ENCODE data around the gene CENPT. TPM values are rescaled to one million over a fixed set of nuclear protein-coding genes. Genes with fewer than 3 reads are reported as not detected.

Gene CENPT
- total and polyA plus RNA-seq, 2 donors (not counting 1 experiment from before 2014, with no cell fraction given) = 75.0 to 169 TPM

DNA sequence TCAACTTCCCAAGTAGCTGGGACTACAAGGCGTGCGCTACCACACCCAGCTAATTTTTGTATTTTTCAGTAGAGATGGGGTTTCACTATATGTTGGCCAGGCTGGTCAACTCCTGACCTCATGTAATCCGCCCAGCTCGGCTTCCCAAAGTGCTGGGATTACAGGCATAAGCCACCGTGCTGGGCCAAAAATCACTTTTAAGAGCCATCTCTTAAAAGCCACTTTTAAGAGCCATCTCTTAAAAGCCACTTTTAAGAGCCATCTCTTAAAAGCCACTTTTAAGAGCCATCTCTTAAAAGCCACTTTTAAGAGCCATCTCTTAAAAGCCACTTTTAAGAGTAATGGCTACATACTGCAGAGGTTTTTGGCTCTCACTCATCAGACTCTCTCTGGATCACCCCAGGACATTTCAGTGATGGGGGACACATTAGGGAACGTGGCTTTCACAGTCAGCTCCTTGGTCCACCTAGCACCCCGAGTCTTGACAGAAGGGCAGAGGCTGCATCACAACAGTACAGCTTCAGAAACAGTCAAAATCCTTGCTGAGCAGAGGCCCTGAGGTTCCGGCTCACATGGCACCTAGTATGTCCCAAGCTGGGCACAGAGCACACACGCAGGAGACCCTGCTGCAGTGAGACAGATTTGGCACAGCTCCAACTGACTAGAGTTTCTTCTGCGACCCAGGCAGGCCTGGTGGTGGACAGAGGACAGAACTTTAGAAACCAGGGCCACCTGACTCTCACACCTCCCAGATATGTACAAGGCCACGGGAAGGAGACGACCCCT, 64.7 kb downstream of the CENPT start:
- H2AFZ ChIP-seq (ENCODE audit: insufficient read depth, low read depth, low read length, poor library complexity, severe bottlenecking) = no peak overlapping the region
- no peaks in the 10 kb centered on the region for H3K27me3 ChIP-seq (replicated peaks in 1 of 4; ENCODE audit: control extremely low read depth in 1 of 4, control insufficient read depth in 3 of 4, insufficient read depth in 4 of 4, low read length in 3 of 4)
- H3K79me2 ChIP-seq (ENCODE audit: control insufficient read depth, insufficient read depth, low read length) = peaks cover 95% of the 10 kb centered on the region
- 96% methylated on average over 8 of the region's 12 CpGs for WGBS (ENCODE audit: insufficient coverage)
- H3K4me3 Mint-ChIP-seq = no peak overlapping the region
- H3K27ac ChIP-seq (ENCODE audit: low read length in 2 of 2) = no peak overlapping the region
- DNase-seq (no peak), ATAC-seq (ENCODE audit: low read depth) (no peak)
- TF ChIP-seq, protein P1, sequence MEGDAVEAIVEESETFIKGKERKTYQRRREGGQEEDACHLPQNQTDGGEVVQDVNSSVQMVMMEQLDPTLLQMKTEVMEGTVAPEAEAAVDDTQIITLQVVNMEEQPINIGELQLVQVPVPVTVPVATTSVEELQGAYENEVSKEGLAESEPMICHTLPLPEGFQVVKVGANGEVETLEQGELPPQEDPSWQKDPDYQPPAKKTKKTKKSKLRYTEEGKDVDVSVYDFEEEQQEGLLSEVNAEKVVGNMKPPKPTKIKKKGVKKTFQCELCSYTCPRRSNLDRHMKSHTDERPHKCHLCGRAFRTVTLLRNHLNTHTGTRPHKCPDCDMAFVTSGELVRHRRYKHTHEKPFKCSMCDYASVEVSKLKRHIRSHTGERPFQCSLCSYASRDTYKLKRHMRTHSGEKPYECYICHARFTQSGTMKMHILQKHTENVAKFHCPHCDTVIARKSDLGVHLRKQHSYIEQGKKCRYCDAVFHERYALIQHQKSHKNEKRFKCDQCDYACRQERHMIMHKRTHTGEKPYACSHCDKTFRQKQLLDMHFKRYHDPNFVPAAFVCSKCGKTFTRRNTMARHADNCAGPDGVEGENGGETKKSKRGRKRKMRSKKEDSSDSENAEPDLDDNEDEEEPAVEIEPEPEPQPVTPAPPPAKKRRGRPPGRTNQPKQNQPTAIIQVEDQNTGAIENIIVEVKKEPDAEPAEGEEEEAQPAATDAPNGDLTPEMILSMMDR (IDR thresholded peaks at IDR 0.05) = no peak
- TF ChIP-seq EZH2 (IDR thresholded peaks at IDR 0.05; ENCODE audit: borderline replicate concordance, insufficient read depth, low read depth, low read length, poor library complexity, severe bottlenecking) = no peak
- no peak overlapping the region for H3K4me2 ChIP-seq (replicated peaks; ENCODE audit: low read depth, low read length, poor library complexity, severe bottlenecking)
- peaks cover 40% of the 10 kb centered on the region for H3K4me1 Mint-ChIP-seq
- H3K9me3 Mint-ChIP-seq (ENCODE audit: insufficient read depth) = no peaks in the 10 kb centered on the region
- H3K9me3 ChIP-seq (ENCODE audit: control extremely low read depth in 1 of 3, control insufficient read depth in 2 of 3, insufficient read depth in 1 of 3, low read length in 2 of 3) = no peaks in the 10 kb centered on the region
- CTCF ChIA-PET = interaction anchor here (1.1 to 1.3 kb wide), 3 partner anchors 11 to 34 kb away, joined by 3 to 5 read pairs (median 4); no protein-coding TSS in a partner anchor
- peaks cover 66% of the 10 kb centered on the region for H4K20me1 ChIP-seq (ENCODE audit: control insufficient read depth, insufficient read depth, low read length, poor library complexity, severe bottlenecking)
- no peak overlapping the region for H3K4me3 ChIP-seq (ENCODE audit: control extremely low read depth in 1 of 5, extremely low read depth in 1 of 5, insufficient read depth in 1 of 5, low read depth in 2 of 5, low read length in 4 of 5)
- no peak overlapping the region for H3K9ac ChIP-seq (ENCODE audit: low read length)
- H3K27me3 Mint-ChIP-seq = no peaks in the 10 kb centered on the region
- H3K4me1 ChIP-seq (ENCODE audit: control insufficient read depth in 2 of 2, insufficient read depth in 2 of 2, low read length in 2 of 2) = peaks cover 25% of the 10 kb centered on the region in 2 donors
- peaks cover 2 to 7% of the 10 kb centered on the region in 2 experiments for H3K36me3 ChIP-seq (replicated peaks in 1 of 2; ENCODE audit: control extremely low read depth in 1 of 2, control insufficient read depth in 1 of 2, extremely low read depth in 1 of 2, insufficient read depth in 2 of 2, low read length in 1 of 2)
- intact Hi-C loops (cut with micrococcal nuclease) = no loop called here
- H3K27ac Mint-ChIP-seq = no peak overlapping the region
- POLR2A ChIA-PET = no interaction called here

DNA sequence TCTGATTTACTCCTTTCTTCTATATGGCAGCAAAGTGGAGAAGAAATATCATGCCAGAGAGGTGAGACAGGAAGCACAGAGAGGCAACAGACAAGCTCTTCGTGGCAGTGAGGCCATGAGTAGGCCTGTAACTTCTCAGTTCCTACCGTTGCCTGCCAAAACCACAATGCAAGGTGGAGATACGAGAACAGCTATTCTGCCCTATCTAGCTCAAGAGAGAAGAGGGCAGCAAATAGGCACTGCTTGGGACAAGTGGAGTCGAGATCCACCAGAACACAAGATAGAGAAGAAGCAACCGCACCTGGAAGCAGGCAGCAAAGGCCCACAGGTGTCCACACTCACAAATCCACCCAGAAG, 66.0 kb downstream of the CENPT start:
- Histone ChIP-seq H2AFZ (ENCODE audit: insufficient read depth, low read depth, low read length, poor library complexity, severe bottlenecking) (no peak overlapping the region), H3K9me3 (ENCODE audit: control extremely low read depth in 1 of 3, control insufficient read depth in 2 of 3, insufficient read depth in 1 of 3, low read length in 2 of 3) (no peaks in the 10 kb centered on the region), H3K4me3 (ENCODE audit: control extremely low read depth in 1 of 5, extremely low read depth in 1 of 5, insufficient read depth in 1 of 5, low read depth in 2 of 5, low read length in 4 of 5) (no peak overlapping the region), H3K27ac (ENCODE audit: low read length in 2 of 2) (peak overlapping the region in 1 of 2 donors; percentile 54), H3K4me1 (ENCODE audit: control insufficient read depth in 2 of 2, insufficient read depth in 2 of 2, low read length in 2 of 2) (peaks cover 18 to 21% of the 10 kb centered on the region in 2 donors), H4K20me1 (ENCODE audit: control insufficient read depth, insufficient read depth, low read length, poor library complexity, severe bottlenecking) (peaks cover 56% of the 10 kb centered on the region), H3K4me2 (replicated peaks; ENCODE audit: low read depth, low read length, poor library complexity, severe bottlenecking) (no peak overlapping the region), H3K9ac (ENCODE audit: low read length) (peak overlapping the region; percentile 30), H3K27me3 (replicated peaks in 1 of 4; ENCODE audit: control extremely low read depth in 1 of 4, control insufficient read depth in 3 of 4, insufficient read depth in 4 of 4, low read length in 3 of 4) (no peaks in the 10 kb centered on the region), H3K36me3 (replicated peaks in 1 of 2; ENCODE audit: control extremely low read depth in 1 of 2, control insufficient read depth in 1 of 2, extremely low read depth in 1 of 2, insufficient read depth in 2 of 2, low read length in 1 of 2) (peaks cover 0 to 7% of the 10 kb centered on the region in 2 experiments), H3K79me2 (ENCODE audit: control insufficient read depth, insufficient read depth, low read length) (peaks cover 95% of the 10 kb centered on the region)
- no peak for DNase-seq
- H3K27ac Mint-ChIP-seq = peak overlapping the region; percentile 69
- POLR2A ChIA-PET = no interaction called here
- no peak for TF ChIP-seq EZH2 (IDR thresholded peaks at IDR 0.05; ENCODE audit: borderline replicate concordance, insufficient read depth, low read depth, low read length, poor library complexity, severe bottlenecking)
- TF ChIP-seq, protein P1 (IDR thresholded peaks at IDR 0.05) = no peak
- H3K4me3 Mint-ChIP-seq = no peak overlapping the region
- CTCF ChIA-PET = interaction anchor here (0.6 to 1.3 kb wide), 4 partner anchors 12 to 59 kb away, joined by 4 to 5 read pairs (median 4); no protein-coding TSS in a partner anchor
- WGBS (ENCODE audit: insufficient coverage) = 18% methylated on average over 5 of the region's 5 CpGs
- no peaks in the 10 kb centered on the region for H3K27me3 Mint-ChIP-seq
- intact Hi-C loops (cut with micrococcal nuclease) = no loop called here
- no peaks in the 10 kb centered on the region for H3K9me3 Mint-ChIP-seq (ENCODE audit: insufficient read depth)
- peaks cover 35% of the 10 kb centered on the region for H3K4me1 Mint-ChIP-seq
- no peak for ATAC-seq (ENCODE audit: low read depth)
